ENCODE results near the gene MYADM. TPM values are rescaled to one million over a fixed set of nuclear protein-coding genes. Genes with fewer than 3 reads are reported as not detected.

Gene MYADM
- total and polyA plus RNA-seq, 11 donors, result 75.9 to 201 (median 158) TPM

DNA sequence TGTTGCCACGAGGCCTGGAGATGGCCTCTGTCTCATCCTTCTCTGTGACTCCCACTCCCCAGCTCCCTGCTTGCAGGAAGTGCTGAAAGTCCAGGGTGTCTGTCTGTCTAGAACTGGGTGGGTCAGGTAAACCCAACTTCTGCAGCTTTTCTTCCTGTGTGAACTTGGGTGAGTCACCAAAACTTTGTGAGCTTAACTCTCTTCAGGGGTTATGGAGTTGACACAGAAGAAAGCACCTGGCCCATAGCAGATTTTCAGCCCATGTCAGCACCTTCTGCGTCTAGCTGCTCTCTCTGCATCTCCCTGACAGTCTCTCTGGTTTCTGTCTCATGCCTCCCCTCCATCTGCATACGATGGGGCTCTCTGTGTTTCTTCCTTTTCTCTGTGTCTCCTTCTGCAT is 37.2 kb downstream of the MYADM start:
- DNase-seq (no peak), ATAC-seq (no peak)
- H3K27ac ChIP-seq, result no peak overlapping the region
- WGBS, 4 donors, result 20 to 27% (median 26%) methylated on average over 3 of the region's 3 CpGs
- peaks cover 28 to 68% (median 47%) of the 10 kb centered on the region in 9 donors for H3K27me3 ChIP-seq
- intact Hi-C loops (cut with DNase I), result loop anchor here in 8 of 10 donors (5.0 kb wide), 1 partner anchor 117 kb away; no protein-coding TSS in a partner anchor
- peaks cover 0 to 24% (median 5%) of the 10 kb centered on the region in 12 donors for H3K4me1 ChIP-seq
- TF ChIP-seq, protein P1, sequence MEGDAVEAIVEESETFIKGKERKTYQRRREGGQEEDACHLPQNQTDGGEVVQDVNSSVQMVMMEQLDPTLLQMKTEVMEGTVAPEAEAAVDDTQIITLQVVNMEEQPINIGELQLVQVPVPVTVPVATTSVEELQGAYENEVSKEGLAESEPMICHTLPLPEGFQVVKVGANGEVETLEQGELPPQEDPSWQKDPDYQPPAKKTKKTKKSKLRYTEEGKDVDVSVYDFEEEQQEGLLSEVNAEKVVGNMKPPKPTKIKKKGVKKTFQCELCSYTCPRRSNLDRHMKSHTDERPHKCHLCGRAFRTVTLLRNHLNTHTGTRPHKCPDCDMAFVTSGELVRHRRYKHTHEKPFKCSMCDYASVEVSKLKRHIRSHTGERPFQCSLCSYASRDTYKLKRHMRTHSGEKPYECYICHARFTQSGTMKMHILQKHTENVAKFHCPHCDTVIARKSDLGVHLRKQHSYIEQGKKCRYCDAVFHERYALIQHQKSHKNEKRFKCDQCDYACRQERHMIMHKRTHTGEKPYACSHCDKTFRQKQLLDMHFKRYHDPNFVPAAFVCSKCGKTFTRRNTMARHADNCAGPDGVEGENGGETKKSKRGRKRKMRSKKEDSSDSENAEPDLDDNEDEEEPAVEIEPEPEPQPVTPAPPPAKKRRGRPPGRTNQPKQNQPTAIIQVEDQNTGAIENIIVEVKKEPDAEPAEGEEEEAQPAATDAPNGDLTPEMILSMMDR (IDR thresholded peaks at IDR 0.05), result no peak
- TF ChIP-seq POLR2A (IDR thresholded peaks at IDR 0.05), result no peak
- no peaks in the 10 kb centered on the region for H3K9me3 ChIP-seq
- H3K36me3 ChIP-seq, result no peaks in the 10 kb centered on the region
- no peak overlapping the region for H3K4me3 ChIP-seq

DNA sequence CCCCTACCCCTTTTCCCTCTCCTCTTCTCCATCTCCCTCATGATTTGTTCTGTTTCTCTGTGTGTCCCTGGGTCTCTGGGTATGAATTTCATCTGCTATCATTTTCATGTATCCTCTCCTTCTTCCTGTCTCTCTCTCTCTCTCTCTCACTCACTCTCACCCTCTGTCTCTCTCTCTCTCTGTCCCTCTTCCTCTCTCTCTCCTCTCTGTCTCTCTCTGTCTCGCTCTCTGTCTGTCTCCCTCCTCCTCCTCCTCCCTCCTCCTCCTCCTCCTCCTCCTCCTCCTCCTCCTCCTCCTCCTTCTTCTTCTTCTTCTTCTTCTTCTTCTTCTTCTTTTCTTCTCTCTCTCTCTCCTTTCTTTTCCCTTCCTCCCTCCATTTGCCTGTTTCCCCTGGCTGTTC is 38.1 kb downstream of the MYADM start:
- no peak overlapping the region for H3K4me3 ChIP-seq
- ATAC-seq (no peak), DNase-seq (no peak)
- TF ChIP-seq, protein P1 (IDR thresholded peaks at IDR 0.05), result no peak
- TF ChIP-seq POLR2A (IDR thresholded peaks at IDR 0.05), result no peak
- H3K27ac ChIP-seq, result no peak overlapping the region
- H3K4me1 ChIP-seq, result peaks cover 0 to 24% (median 5%) of the 10 kb centered on the region in 12 donors
- intact Hi-C loops (cut with DNase I), result loop anchor here (2.0 to 5.0 kb wide), 2 partner anchors 117 kb away; no protein-coding TSS in a partner anchor
- WGBS, 4 donors, result 58 to 71% (median 63%) methylated on average over 1 of the region's 1 CpG
- no peaks in the 10 kb centered on the region for H3K9me3 ChIP-seq
- H3K27me3 ChIP-seq, result peaks cover 28 to 73% (median 49%) of the 10 kb centered on the region in 9 donors
- H3K36me3 ChIP-seq, result no peaks in the 10 kb centered on the region

DNA sequence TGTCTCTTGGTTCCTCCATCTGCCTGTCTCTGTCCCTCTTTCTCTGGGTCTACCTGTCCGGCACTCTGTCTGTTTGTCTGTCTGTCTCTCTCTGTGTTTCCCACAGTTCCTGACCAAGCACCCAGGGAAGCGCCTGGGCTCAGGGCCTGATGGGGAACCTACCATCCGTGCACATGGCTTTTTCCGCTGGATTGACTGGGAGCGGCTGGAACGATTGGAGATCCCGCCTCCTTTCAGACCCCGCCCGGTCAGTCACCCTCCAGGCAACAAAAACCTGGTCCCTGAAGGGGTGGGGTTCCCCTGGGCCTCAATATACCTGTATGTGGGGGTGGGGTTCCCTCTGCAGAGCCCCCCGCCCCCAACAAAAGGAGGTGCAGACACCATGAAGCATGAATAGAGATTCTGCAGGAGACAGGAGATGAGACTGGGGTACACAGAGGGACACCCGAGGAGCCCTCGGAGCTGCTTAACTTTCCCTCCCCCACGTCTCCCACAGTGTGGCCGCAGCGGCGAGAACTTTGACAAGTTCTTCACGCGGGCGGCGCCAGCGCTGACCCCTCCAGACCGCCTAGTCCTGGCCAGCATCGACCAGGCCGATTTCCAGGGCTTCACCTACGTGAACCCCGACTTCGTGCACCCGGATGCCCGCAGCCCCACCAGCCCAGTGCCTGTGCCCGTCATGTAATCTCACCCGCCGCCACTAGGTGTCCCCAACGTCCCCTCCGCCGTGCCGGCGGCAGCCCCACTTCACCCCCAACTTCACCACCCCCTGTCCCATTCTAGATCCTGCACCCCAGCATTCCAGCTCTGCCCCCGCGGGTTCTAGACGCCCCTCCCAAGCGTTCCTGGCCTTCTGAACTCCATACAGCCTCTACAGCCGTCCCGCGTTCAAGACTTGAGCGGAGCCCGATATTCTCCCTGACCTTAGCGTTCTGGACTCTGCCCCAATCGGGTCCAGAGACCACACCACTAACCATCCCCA is 38.8 kb downstream of the MYADM start:
- intact Hi-C loops (cut with DNase I), result loop anchor here (2.0 to 5.0 kb wide), 2 partner anchors 116 kb away; no protein-coding TSS in a partner anchor
- H3K9me3 ChIP-seq, result no peaks in the 10 kb centered on the region
- DNase-seq, result peak in 4 of 5 donors; percentile 37 to 77 (median 52)
- ATAC-seq, result peak; percentile 15 to 62 (median 54)
- peaks cover 28 to 78% (median 56%) of the 10 kb centered on the region in 9 donors for H3K27me3 ChIP-seq
- no peaks in the 10 kb centered on the region for H3K36me3 ChIP-seq
- H3K4me3 ChIP-seq, result no peak overlapping the region
- no peak for TF ChIP-seq POLR2A (IDR thresholded peaks at IDR 0.05)
- TF ChIP-seq, protein P1 (IDR thresholded peaks at IDR 0.05), result peak; percentile 55 to 85 (median 74)
- H3K27ac ChIP-seq, result no peak overlapping the region
- peaks cover 0 to 24% (median 5%) of the 10 kb centered on the region in 12 donors for H3K4me1 ChIP-seq
- WGBS, 4 donors, result 10 to 17% (median 12%) methylated on average over 25 to 48 of the region's 48 CpGs

DNA sequence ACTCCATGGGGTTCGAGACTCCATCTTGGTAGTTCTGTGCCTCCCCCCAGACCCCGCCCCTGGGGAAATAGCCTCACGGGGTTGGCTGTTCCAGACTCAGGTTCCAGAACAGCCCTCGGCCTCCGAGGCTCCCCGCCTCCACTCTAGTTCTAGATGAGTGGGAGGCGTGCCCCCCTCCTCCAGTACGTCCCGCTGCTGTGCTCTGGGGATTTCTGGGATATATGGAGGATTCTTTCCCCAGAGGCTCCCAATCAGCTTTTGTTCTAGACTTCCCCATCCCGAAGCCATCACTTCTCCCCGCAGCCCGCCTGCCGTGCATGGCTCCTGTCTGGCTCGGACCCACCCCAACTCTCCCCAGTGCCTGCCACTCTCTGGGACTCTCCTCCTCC is 39.5 kb downstream of the MYADM start:
- H3K4me3 ChIP-seq, result no peak overlapping the region
- no peak for ATAC-seq
- peaks cover 0 to 24% (median 5%) of the 10 kb centered on the region in 12 donors for H3K4me1 ChIP-seq
- H3K9me3 ChIP-seq, result no peaks in the 10 kb centered on the region
- no peak overlapping the region for H3K27ac ChIP-seq
- TF ChIP-seq POLR2A (IDR thresholded peaks at IDR 0.05), result no peak
- TF ChIP-seq, protein P1 (IDR thresholded peaks at IDR 0.05), result no peak
- intact Hi-C loops (cut with DNase I), result loop anchor here (2.0 to 5.0 kb wide), 2 partner anchors 115 to 116 kb away; no protein-coding TSS in a partner anchor
- 25 to 33% (median 28%) methylated on average over 14 of the region's 14 CpGs for WGBS, 4 donors
- DNase-seq, result no peak
- H3K27me3 ChIP-seq, result peaks cover 31 to 85% (median 63%) of the 10 kb centered on the region in 9 donors
- no peaks in the 10 kb centered on the region for H3K36me3 ChIP-seq

All from heart left ventricle (tissue), 16 donors.